Kidney (tissue), 14 donors: ENCODE results near the gene RARA. TPM values are rescaled to one million over a fixed set of nuclear protein-coding genes. Genes with fewer than 3 reads are reported as not detected.

Experiments
- DNase-seq, 5 donors: peaks; one replicate each; pipeline ENCODE4 v3.0.0-alpha.2; 2013 to 2020
- FAIRE-seq: peaks from 2 replicates; lab custom pipeline; 2012; peaks lifted over from hg19 to GRCh38; lab: Jason Lieb, UNC
- H3K27ac ChIP-seq, 2 donors: one replicate each; pipeline ENCODE4 v1.7.0; 2013; ENCODE audit warnings: low read depth in 2 of 2, low read length in 2 of 2, inconsistent platforms in 1 of 2
- H3K27me3 ChIP-seq: one replicate; pipeline ENCODE4 v1.7.1; 2013; ENCODE audit warnings: low read length, inconsistent platforms; ENCODE audit not compliant: control insufficient read depth, insufficient read depth
- H3K36me3 ChIP-seq, 3 donors: one replicate each; pipeline versions ENCODE4 v1.7.0 to v1.7.1; 2013; ENCODE audit warnings: low read length in 3 of 3, control low read depth in 1 of 3, inconsistent platforms in 1 of 3; ENCODE audit not compliant: insufficient read depth in 3 of 3, control insufficient read depth in 2 of 3
- H3K4me1 ChIP-seq, 3 donors: one replicate each; pipeline versions ENCODE4 v1.7.0 to v1.7.1; 2013; ENCODE audit warnings: low read length in 3 of 3, inconsistent platforms in 1 of 3, low read depth in 1 of 3; ENCODE audit not compliant: control insufficient read depth in 2 of 3, insufficient read depth in 2 of 3
- H3K4me3 ChIP-seq, 3 donors: one replicate each; pipeline versions ENCODE4 v1.7.0 to v1.8.1; 2013; ENCODE audit warnings: low read length in 3 of 3, control low read depth in 1 of 3, inconsistent platforms in 1 of 3
- H3K9ac ChIP-seq, 3 donors: one replicate each; pipeline versions ENCODE4 v1.7.0 to v1.7.1; 2013; ENCODE audit warnings: low read length in 3 of 3, control low read depth in 1 of 3, inconsistent platforms in 1 of 3
- H3K9me3 ChIP-seq, 3 donors: one replicate each; pipeline versions ENCODE4 v1.7.0 to v1.7.1; 2013; ENCODE audit warnings: low read length in 3 of 3, control low read depth in 1 of 3, inconsistent platforms in 1 of 3; ENCODE audit not compliant: control insufficient read depth in 2 of 3, insufficient read depth in 1 of 3
- CTCF ChIP-seq: IDR thresholded peaks from 3 replicates; pipeline ENCODE4 v1.5.1; 2012; ENCODE audit warnings: mild to moderate bottlenecking, moderate library complexity, borderline replicate concordance; ENCODE audit not compliant: insufficient read depth; ENCODE audit errors: extremely low read depth
- intact Hi-C: fragments of 100-400 bp; cut with DNase I; formaldehyde crosslinking; loops from one replicate; pipeline ENCODE4 v1.11.1; 2022
- polyA plus RNA-seq: library from polyadenylated mRNA; stranded (reverse); fragments of 350-450 nt; fragmentation: Illumina TruSeq; extraction: RNeasy Lipid Tissue Mini Kit (QIAGEN cat#74804); gene quantifications from one replicate; pipeline ENCODE4 v1.2.3, GENCODE V29; 2014; ENCODE audit warnings: low read depth, low replicate concordance; ENCODE audit not compliant: insufficient read depth
- total RNA-seq: library from RNA; stranded (reverse); fragmentation: NEBNext Ultra II Directional; extraction: Animal tissue kit (Norgen Biotek cat#: 25700); gene quantifications from one replicate; pipeline ENCODE4 v1.2.1, GENCODE V29; 2021
- donor health status: control.
- donor health status: control.
- donor health status: control.
- donor health status: control.
- donor health status: control.
- donor health status: DM: yes; HTN: yes; CAD: no.
- donor health status: Normal renal cell carcinoma (clear cell type).

Gene RARA
- total and polyA plus RNA-seq, 2 donors from 2014 or later = 22.5 to 45.7 TPM

- H3K27ac ChIP-seq = no peak overlapping the region
- no peak for FAIRE-seq
- H3K4me3 ChIP-seq = no peak overlapping the region
- TF ChIP-seq CTCF = no peak
- DNase-seq = no peak
- intact Hi-C loops = no loop called here
- peaks cover 0 to 10% (median 3%) of the 10 kb centered on the region in 3 donors for H3K4me1 ChIP-seq
- peaks cover 0 to 55% (median 17%) of the 10 kb centered on the region in 3 donors for H3K36me3 ChIP-seq
- H3K9ac ChIP-seq = no peak overlapping the region
- H3K9me3 ChIP-seq = no peaks in the 10 kb centered on the region
- no peaks in the 10 kb centered on the region for H3K27me3 ChIP-seq
Measured at GRCh38 chr17:40264458-40265185, 44.4 kb upstream of the RARA start.

- H3K4me1 ChIP-seq = peaks cover 0 to 9% (median 3%) of the 10 kb centered on the region in 3 donors
- H3K9ac ChIP-seq = no peak overlapping the region
- no peak for FAIRE-seq
- peaks cover 0 to 51% (median 18%) of the 10 kb centered on the region in 3 donors for H3K36me3 ChIP-seq
- no peak overlapping the region for H3K4me3 ChIP-seq
- H3K27me3 ChIP-seq = no peaks in the 10 kb centered on the region
- H3K9me3 ChIP-seq = no peaks in the 10 kb centered on the region
- no peak overlapping the region for H3K27ac ChIP-seq
- intact Hi-C loops = no loop called here
- DNase-seq = no peak
- no peak for TF ChIP-seq CTCF
Measured at GRCh38 chr17:40265337-40265736, 43.6 kb upstream of the RARA start.

- no peak overlapping the region for H3K27ac ChIP-seq
- H3K27me3 ChIP-seq = no peaks in the 10 kb centered on the region
- intact Hi-C loops = no loop called here
- no peaks in the 10 kb centered on the region for H3K9me3 ChIP-seq
- DNase-seq = no peak
- H3K9ac ChIP-seq = no peak overlapping the region
- peaks cover 0 to 57% (median 24%) of the 10 kb centered on the region in 3 donors for H3K36me3 ChIP-seq
- H3K4me1 ChIP-seq = no peaks in the 10 kb centered on the region
- FAIRE-seq = no peak
- H3K4me3 ChIP-seq = no peak overlapping the region
- no peak for TF ChIP-seq CTCF
Measured at GRCh38 chr17:40266882-40267281, 42.1 kb upstream of the RARA start.
